IMR-90 (cell line): ENCODE results near the gene CEBPG.

Experiments
- BHLHE40 ChIP-seq: fragments of 150-350 bp; IDR thresholded peaks from 2 replicates; pipeline ENCODE4 v1.6.1; 2016; ENCODE audit warnings: mild to moderate bottlenecking, low read depth, low read length
- CEBPB ChIP-seq: IDR thresholded peaks from 2 replicates; pipeline ENCODE4 v1.6.1; 2012; ENCODE audit warnings: low read depth, low read length, improper control_type of control experiment
- CHD1 ChIP-seq: IDR thresholded peaks from 2 replicates; pipeline ENCODE4 v1.6.1; 2012; ENCODE audit warnings: low read depth, low read length, improper control_type of control experiment
- FOS ChIP-seq: fragments of 150-350 bp; IDR thresholded peaks from 2 replicates; pipeline ENCODE4 v1.6.1; 2016; ENCODE audit warnings: low read depth, low read length
- MAZ ChIP-seq: IDR thresholded peaks from 2 replicates; pipeline ENCODE4 v1.6.1; 2012; ENCODE audit warnings: low read depth, mild to moderate bottlenecking, low read length, improper control_type of control experiment, moderate library complexity, borderline replicate concordance
- MXI1 ChIP-seq: IDR thresholded peaks from 2 replicates; pipeline ENCODE4 v1.6.1; 2012; ENCODE audit warnings: low read depth, mild to moderate bottlenecking, low read length, moderate library complexity, borderline replicate concordance
- NFE2L2 ChIP-seq: fragments of 150-350 bp; IDR thresholded peaks from 2 replicates; pipeline ENCODE4 v1.6.1; 2016; ENCODE audit warnings: low read depth, mild to moderate bottlenecking, low read length
- POLR2A ChIP-seq: IDR thresholded peaks from 2 replicates; pipeline ENCODE4 v1.6.1; 2012; ENCODE audit warnings: mild to moderate bottlenecking, low read depth, low read length
- RAD21 ChIP-seq: IDR thresholded peaks from 2 replicates; pipeline ENCODE4 v1.6.1; 2012; ENCODE audit warnings: low read length, improper control_type of control experiment
- RFX5 ChIP-seq: IDR thresholded peaks from 2 replicates; pipeline ENCODE4 v1.8.0; 2012; ENCODE audit warnings: low read depth, mild to moderate bottlenecking, low read length, moderate library complexity
- SMC3 ChIP-seq: fragments of 150-350 bp; IDR thresholded peaks from 2 replicates; pipeline ENCODE4 v1.6.1; 2016; ENCODE audit warnings: low read depth, mild to moderate bottlenecking, antibody characterized with exemption, low read length, moderate library complexity
- TF ChIP-seq, protein P1 (sequence below): conservative IDR thresholded peaks from 2 replicates; pipeline ENCODE4 v1.5.1; 2012; ENCODE audit warnings: mild to moderate bottlenecking, low read depth, low read length, improper control_type of control experiment
- TF ChIP-seq, protein P2 (sequence below): fragments of 150-350 bp; IDR thresholded peaks from 2 replicates; pipeline ENCODE4 v1.6.1; 2017; ENCODE audit warnings: mild to moderate bottlenecking, antibody characterized with exemption, low read length, low read depth

DNA sequence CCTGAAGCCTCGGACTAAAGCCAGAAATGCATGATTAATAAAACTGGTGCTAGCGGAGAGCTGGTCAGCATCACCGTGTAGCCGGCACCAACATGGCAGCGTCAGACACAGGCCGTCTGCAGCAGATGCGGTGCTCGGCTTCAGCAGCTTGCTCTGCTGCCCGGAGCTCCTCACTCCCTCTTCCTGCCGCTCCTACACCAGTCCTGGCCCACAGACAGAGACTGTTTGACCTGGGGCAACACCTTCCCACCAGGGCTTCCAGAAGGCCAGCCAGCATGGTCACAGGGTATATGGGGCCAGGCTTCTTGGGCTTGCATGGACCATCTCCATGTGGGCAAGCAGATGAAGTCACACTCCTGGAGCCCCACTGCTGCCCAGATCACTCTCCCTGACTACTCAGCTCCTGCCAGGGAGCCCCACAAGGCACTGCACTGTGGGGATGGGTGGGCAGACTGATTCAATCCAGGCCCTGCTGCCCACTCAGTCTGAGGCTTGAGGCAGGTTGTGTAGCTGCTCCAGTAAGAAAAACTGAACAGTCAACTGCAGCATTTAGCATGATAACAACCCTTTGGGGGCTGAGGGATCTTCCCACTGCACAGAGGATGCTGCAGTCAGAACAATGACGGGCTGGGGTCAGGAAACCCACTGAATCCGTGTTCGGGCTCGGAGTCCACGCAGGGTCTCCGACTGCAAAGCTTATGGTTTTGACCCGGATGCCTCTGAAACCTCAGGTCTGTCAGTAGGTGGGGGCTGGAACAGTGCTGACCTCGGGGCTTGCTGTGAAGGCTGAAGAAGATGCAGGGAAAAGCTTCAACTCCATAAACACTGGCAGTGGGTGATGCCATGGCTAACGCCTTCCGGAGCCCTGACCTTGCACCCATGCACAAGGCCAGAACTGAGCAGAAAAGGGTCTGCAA, 45.6 kb downstream of the CEBPG start:
- TF ChIP-seq, protein P1, sequence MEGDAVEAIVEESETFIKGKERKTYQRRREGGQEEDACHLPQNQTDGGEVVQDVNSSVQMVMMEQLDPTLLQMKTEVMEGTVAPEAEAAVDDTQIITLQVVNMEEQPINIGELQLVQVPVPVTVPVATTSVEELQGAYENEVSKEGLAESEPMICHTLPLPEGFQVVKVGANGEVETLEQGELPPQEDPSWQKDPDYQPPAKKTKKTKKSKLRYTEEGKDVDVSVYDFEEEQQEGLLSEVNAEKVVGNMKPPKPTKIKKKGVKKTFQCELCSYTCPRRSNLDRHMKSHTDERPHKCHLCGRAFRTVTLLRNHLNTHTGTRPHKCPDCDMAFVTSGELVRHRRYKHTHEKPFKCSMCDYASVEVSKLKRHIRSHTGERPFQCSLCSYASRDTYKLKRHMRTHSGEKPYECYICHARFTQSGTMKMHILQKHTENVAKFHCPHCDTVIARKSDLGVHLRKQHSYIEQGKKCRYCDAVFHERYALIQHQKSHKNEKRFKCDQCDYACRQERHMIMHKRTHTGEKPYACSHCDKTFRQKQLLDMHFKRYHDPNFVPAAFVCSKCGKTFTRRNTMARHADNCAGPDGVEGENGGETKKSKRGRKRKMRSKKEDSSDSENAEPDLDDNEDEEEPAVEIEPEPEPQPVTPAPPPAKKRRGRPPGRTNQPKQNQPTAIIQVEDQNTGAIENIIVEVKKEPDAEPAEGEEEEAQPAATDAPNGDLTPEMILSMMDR: no peak
- no peak for TF ChIP-seq FOS
- no peak for TF ChIP-seq POLR2A
- TF ChIP-seq, protein P2, sequence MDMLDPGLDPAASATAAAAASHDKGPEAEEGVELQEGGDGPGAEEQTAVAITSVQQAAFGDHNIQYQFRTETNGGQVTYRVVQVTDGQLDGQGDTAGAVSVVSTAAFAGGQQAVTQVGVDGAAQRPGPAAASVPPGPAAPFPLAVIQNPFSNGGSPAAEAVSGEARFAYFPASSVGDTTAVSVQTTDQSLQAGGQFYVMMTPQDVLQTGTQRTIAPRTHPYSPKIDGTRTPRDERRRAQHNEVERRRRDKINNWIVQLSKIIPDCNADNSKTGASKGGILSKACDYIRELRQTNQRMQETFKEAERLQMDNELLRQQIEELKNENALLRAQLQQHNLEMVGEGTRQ: no peak
- TF ChIP-seq MAZ: no peak
- no peak for TF ChIP-seq CEBPB
- TF ChIP-seq SMC3: no peak
- TF ChIP-seq BHLHE40: no peak
- no peak for TF ChIP-seq RFX5
- no peak for TF ChIP-seq NFE2L2
- TF ChIP-seq MXI1: no peak
- TF ChIP-seq CHD1: no peak
- no peak for TF ChIP-seq RAD21
